HL-60 (cell line): Measurements from ENCODE around the gene OAS2.

ENCODE experiments used
- GABPA ChIP-seq: IDR thresholded peaks from 2 replicates; pipeline ENCODE4 v1.6.1; 2012; ENCODE audit warnings: low read depth
- POLR2AphosphoS5 ChIP-seq: IDR thresholded peaks from 2 replicates; pipeline ENCODE4 v1.6.1; 2012; ENCODE audit warnings: low read depth
- REST ChIP-seq: IDR thresholded peaks from 2 replicates; pipeline ENCODE4 v1.6.1; 2012; ENCODE audit warnings: low read depth; ENCODE audit not compliant: insufficient replicate concordance
- SPI1 ChIP-seq: IDR thresholded peaks from 2 replicates; pipeline ENCODE4 v1.6.1; 2012; ENCODE audit warnings: low read depth, mild to moderate bottlenecking, borderline replicate concordance
- TF ChIP-seq, protein P1 (sequence below): IDR thresholded peaks from one replicate; pipeline ENCODE4 v1.5.1; 2011; ENCODE audit warnings: low read length, control low read depth, inconsistent platforms; ENCODE audit not compliant: insufficient read depth

DNA sequence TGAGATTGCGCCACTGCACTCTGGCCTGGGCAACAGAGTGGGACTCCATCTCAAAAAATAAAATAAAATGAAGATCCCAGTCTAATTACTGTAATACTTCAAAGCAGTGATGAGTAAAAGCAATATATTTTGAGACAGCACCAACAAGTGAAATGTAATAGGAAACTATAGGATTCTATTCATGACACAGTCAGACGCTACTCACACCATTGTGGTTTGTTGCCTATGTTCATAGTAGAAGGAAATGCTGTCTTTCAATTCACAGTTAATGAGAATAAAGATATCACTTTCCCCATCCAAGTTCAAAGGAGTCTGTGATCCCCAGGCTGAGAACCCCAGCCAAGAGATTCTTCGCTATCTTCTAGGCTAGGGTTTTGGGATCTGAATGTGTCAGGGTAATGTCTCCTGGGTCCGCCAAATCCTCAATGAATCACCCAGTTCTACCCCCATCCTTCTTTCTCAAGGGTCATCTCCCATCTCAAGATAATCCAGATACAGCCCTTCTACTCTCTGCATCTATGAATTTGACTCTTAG is 61.7 kb downstream of the OAS2 start:
- TF ChIP-seq, protein P1, sequence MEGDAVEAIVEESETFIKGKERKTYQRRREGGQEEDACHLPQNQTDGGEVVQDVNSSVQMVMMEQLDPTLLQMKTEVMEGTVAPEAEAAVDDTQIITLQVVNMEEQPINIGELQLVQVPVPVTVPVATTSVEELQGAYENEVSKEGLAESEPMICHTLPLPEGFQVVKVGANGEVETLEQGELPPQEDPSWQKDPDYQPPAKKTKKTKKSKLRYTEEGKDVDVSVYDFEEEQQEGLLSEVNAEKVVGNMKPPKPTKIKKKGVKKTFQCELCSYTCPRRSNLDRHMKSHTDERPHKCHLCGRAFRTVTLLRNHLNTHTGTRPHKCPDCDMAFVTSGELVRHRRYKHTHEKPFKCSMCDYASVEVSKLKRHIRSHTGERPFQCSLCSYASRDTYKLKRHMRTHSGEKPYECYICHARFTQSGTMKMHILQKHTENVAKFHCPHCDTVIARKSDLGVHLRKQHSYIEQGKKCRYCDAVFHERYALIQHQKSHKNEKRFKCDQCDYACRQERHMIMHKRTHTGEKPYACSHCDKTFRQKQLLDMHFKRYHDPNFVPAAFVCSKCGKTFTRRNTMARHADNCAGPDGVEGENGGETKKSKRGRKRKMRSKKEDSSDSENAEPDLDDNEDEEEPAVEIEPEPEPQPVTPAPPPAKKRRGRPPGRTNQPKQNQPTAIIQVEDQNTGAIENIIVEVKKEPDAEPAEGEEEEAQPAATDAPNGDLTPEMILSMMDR, result no peak
- TF ChIP-seq SPI1 (no peak), POLR2AphosphoS5 (no peak), GABPA (no peak), REST (no peak)
